Loucy (cell line): ENCODE results near the gene SENP7.
"Not testable (repeated sequence)": the region's sequence is repeated elsewhere in the genome, so short reads cannot be mapped to it uniquely, and the experiment has no call there.

Experiments
- H2AFZ ChIP-seq: fragments of 200-600 bp; sonication (generic); 2 replicates; pipeline ENCODE4 v1.6.0; 2016; ENCODE audit warnings: antibody characterized with exemption, mild to moderate bottlenecking, low read length, moderate library complexity
- H3F3A ChIP-seq: fragments of 200-600 bp; 2 replicates; pipeline ENCODE4 v1.6.0; 2016; ENCODE audit warnings: antibody characterized with exemption, low read depth, mild to moderate bottlenecking
- H3K27me3 ChIP-seq: fragments of 200-600 bp; sonication (generic); 2 replicates; pipeline ENCODE4 v1.6.1; 2014; ENCODE audit warnings: low read length, mild to moderate bottlenecking; ENCODE audit not compliant: insufficient read depth, poor library complexity, severe bottlenecking
- H3K36me3 ChIP-seq: fragments of 200-600 bp; sonication (generic); 2 replicates; pipeline ENCODE4 v1.6.1; 2016; ENCODE audit warnings: low read length; ENCODE audit not compliant: insufficient read depth
- H3K4me1 ChIP-seq: fragments of 200-600 bp; sonication (generic); 2 replicates; pipeline ENCODE4 v1.5.1; 2014; ENCODE audit warnings: low read length, mild to moderate bottlenecking; ENCODE audit not compliant: insufficient read depth, poor library complexity, severe bottlenecking
- H3K4me2 ChIP-seq: fragments of 200-600 bp; sonication (generic); 2 replicates; pipeline ENCODE4 v1.6.0; 2014; ENCODE audit warnings: antibody characterized with exemption, low read length, low read depth, mild to moderate bottlenecking; ENCODE audit not compliant: poor library complexity, severe bottlenecking
- H3K4me3 ChIP-seq: fragments of 200-600 bp; sonication (generic); 2 replicates; pipeline ENCODE4 v1.5.1; 2014; ENCODE audit warnings: low read length, mild to moderate bottlenecking, mixed read lengths; ENCODE audit not compliant: poor library complexity, severe bottlenecking
- H3K79me2 ChIP-seq: fragments of 200-600 bp; sonication (generic); 2 replicates; pipeline ENCODE4 v1.6.1; 2014; ENCODE audit warnings: low read length; ENCODE audit not compliant: insufficient read depth
- H3K9ac ChIP-seq: fragments of 200-600 bp; sonication (generic); 2 replicates; pipeline ENCODE4 v1.6.0; 2014; ENCODE audit warnings: mild to moderate bottlenecking, low read depth, low read length, moderate library complexity; ENCODE audit not compliant: poor library complexity, severe bottlenecking
- H3K9me2 ChIP-seq: fragments of 200-600 bp; sonication (generic); replicated peaks from 2 replicates; pipeline ENCODE4 v1.6.1; 2016; ENCODE audit warnings: low read depth, low read length, mixed read lengths
- H3K9me3 ChIP-seq: fragments of 200-600 bp; sonication (generic); 2 replicates; pipeline ENCODE4 v1.6.1; 2014; ENCODE audit warnings: mild to moderate bottlenecking, antibody characterized with exemption, low read length, low read depth; ENCODE audit not compliant: insufficient read depth
- H4K20me1 ChIP-seq: fragments of 200-600 bp; sonication (generic); 2 replicates; pipeline ENCODE4 v1.6.0; 2014; ENCODE audit warnings: antibody characterized with exemption, low read length, mild to moderate bottlenecking; ENCODE audit not compliant: insufficient read depth, poor library complexity, severe bottlenecking
- CTCF ChIP-seq: fragments of 200-600 bp; sonication (generic); conservative IDR thresholded peaks from 2 replicates; pipeline ENCODE4 v1.5.1; 2014; ENCODE audit warnings: mild to moderate bottlenecking, antibody characterized with exemption, low read length
- EZH2phosphoT487 ChIP-seq: fragments of 200-600 bp; IDR thresholded peaks from 2 replicates; pipeline ENCODE4 v1.6.1; 2018; ENCODE audit warnings: antibody characterized with exemption, mild to moderate bottlenecking, moderate library complexity, borderline replicate concordance

SENP7 gene

GRCh38 chr3:101458387-101458786 is 54.6 kb downstream of the SENP7 start:
- H3K36me3 ChIP-seq = peaks cover 36% of the 10 kb centered on the region
- no peak overlapping the region for H3K4me3 ChIP-seq
- H3K4me1 ChIP-seq = no peaks in the 10 kb centered on the region
- no peaks in the 10 kb centered on the region for H3F3A ChIP-seq
- H3K79me2 ChIP-seq = peaks cover 41% of the 10 kb centered on the region
- no peaks in the 10 kb centered on the region for H3K9me2 ChIP-seq
- no peaks in the 10 kb centered on the region for H3K27me3 ChIP-seq
- H3K9ac ChIP-seq = no peak overlapping the region
- H3K9me3 ChIP-seq = no peaks in the 10 kb centered on the region
- H2AFZ ChIP-seq = no peak overlapping the region
- no peak overlapping the region for H3K4me2 ChIP-seq
- H4K20me1 ChIP-seq = no peaks in the 10 kb centered on the region
- no peak for TF ChIP-seq CTCF
- TF ChIP-seq EZH2phosphoT487 = no peak

- Histone ChIP-seq H3K9me2 (no peaks in the 10 kb centered on the region), H3F3A (no peaks in the 10 kb centered on the region), H3K27me3 (no peaks in the 10 kb centered on the region), H2AFZ (no peak overlapping the region), H3K79me2 (peaks cover 10% of the 10 kb centered on the region), H3K9ac (no peak overlapping the region), H3K4me3 (no peak overlapping the region), H3K36me3 (peaks cover 33% of the 10 kb centered on the region), H3K9me3 (no peaks in the 10 kb centered on the region), H3K4me2 (no peak overlapping the region), H4K20me1 (no peaks in the 10 kb centered on the region), H3K4me1 (no peaks in the 10 kb centered on the region)
- TF ChIP-seq CTCF = no peak
- TF ChIP-seq EZH2phosphoT487 = no peak
These were observed 58.4 kb downstream of the SENP7 start for GRCh38 chr3:101454629-101455028.

GRCh38 chr3:101453961-101454360 is 59.1 kb downstream of the SENP7 start:
- Histone ChIP-seq H3K9me3 (no peaks in the 10 kb centered on the region), H3K9ac (no peak overlapping the region), H3K79me2 (peaks cover 5% of the 10 kb centered on the region), H2AFZ (no peak overlapping the region), H3K4me1 (no peaks in the 10 kb centered on the region), H3F3A (no peaks in the 10 kb centered on the region), H3K4me2 (no peak overlapping the region), H4K20me1 (no peaks in the 10 kb centered on the region), H3K4me3 (no peak overlapping the region), H3K9me2 (no peaks in the 10 kb centered on the region), H3K27me3 (no peaks in the 10 kb centered on the region), H3K36me3 (peaks cover 33% of the 10 kb centered on the region)
- TF ChIP-seq EZH2phosphoT487 (no peak), CTCF (no peak)

- not testable (repeated sequence) for H2AFZ ChIP-seq, H3K4me1 ChIP-seq, H3K27me3 ChIP-seq, H3K36me3 ChIP-seq, H3K4me3 ChIP-seq, H3K4me2 ChIP-seq, H3F3A ChIP-seq, H3K9ac ChIP-seq, H4K20me1 ChIP-seq, H3K9me2 ChIP-seq
- Histone ChIP-seq H3K9me3 (peaks cover 11% of the 10 kb centered on the region), H3K79me2 (peaks cover 45% of the 10 kb centered on the region)
These were observed 74.4 kb downstream of the SENP7 start for GRCh38 chr3:101438641-101439040.
